HTERT RPE-1 (cell line): ENCODE measurements around the gene RASAL1.
"Not testable (repeated sequence)": the region's sequence is repeated elsewhere in the genome, so short reads cannot be mapped to it uniquely, and the experiment has no call there.

Source experiments
- in situ Hi-C: fragments of 300-500 bp; cut with MboI; formaldehyde crosslinking; loops from 4 replicates; pipeline ENCODE4 v1.14.3; 2020; ENCODE audit warnings: low sequenced_read_pairs

Gene RASAL1

GRCh38 chr12:113142173-113142885 is 6.8 kb upstream of the RASAL1 start:
- in situ Hi-C loops, result no loop called here

- in situ Hi-C loops, result not testable (repeated sequence)
Measured at GRCh38 chr12:113141716-113142115, 6.2 kb upstream of the RASAL1 start.

GRCh38 chr12:113140706-113141105 is 5.1 kb upstream of the RASAL1 start:
- in situ Hi-C loops, result no loop called here

GRCh38 chr12:113138826-113139225 is 3.3 kb upstream of the RASAL1 start:
- in situ Hi-C loops, result no loop called here

- in situ Hi-C loops, result no loop called here
Measured at GRCh38 chr12:113137861-113138783, 2.6 kb upstream of the RASAL1 start.

- in situ Hi-C loops, result no loop called here
Measured at GRCh38 chr12:113136990-113137511, 1.5 kb upstream of the RASAL1 start.

- in situ Hi-C loops, result no loop called here
Measured at GRCh38 chr12:113136128-113136989, 798 bp upstream of the RASAL1 start.

GRCh38 chr12:113134521-113134951 is 1.0 kb downstream of the RASAL1 start:
- in situ Hi-C loops, result no loop called here

- in situ Hi-C loops, result no loop called here
Measured at GRCh38 chr12:113134071-113134470, 1.5 kb downstream of the RASAL1 start.

- in situ Hi-C loops, result no loop called here
Measured at GRCh38 chr12:113133666-113134065, 1.9 kb downstream of the RASAL1 start.

GRCh38 chr12:113133036-113133435 is 2.5 kb downstream of the RASAL1 start:
- in situ Hi-C loops, result no loop called here

GRCh38 chr12:113131556-113131955 is 4.0 kb downstream of the RASAL1 start:
- in situ Hi-C loops, result no loop called here

- in situ Hi-C loops, result no loop called here
Measured at GRCh38 chr12:113130457-113131135, 5.0 kb downstream of the RASAL1 start.

- in situ Hi-C loops, result no loop called here
Measured at GRCh38 chr12:113129664-113130456, 5.7 kb downstream of the RASAL1 start.

GRCh38 chr12:113128802-113129663 is 6.5 kb downstream of the RASAL1 start:
- in situ Hi-C loops, result no loop called here

GRCh38 chr12:113127791-113128199 is 7.8 kb downstream of the RASAL1 start:
- in situ Hi-C loops, result no loop called here

GRCh38 chr12:113120670-113121370 is 14.7 kb downstream of the RASAL1 start:
- in situ Hi-C loops, result no loop called here
